OCI-LY1 (cell line): Measurements from ENCODE around the gene RBBP4.

ENCODE experiments used
- H2AFZ ChIP-seq: fragments of 200-600 bp; sonication (generic), shearing (Covaris generic); 2 replicates; pipeline ENCODE4 v1.6.0; 2014; ENCODE audit warnings: antibody characterized with exemption, mild to moderate bottlenecking, low read length
- H3F3A ChIP-seq: fragments of 200-600 bp; sonication (generic), shearing (Covaris generic); 2 replicates; pipeline ENCODE4 v1.6.0; 2014; ENCODE audit warnings: mild to moderate bottlenecking, antibody characterized with exemption, low read length, moderate library complexity; ENCODE audit not compliant: insufficient read depth
- H3K27ac ChIP-seq: fragments of 200-600 bp; sonication (generic); 2 replicates; pipeline ENCODE4 v1.5.1; 2014; ENCODE audit warnings: low read length, mixed run types, mild to moderate bottlenecking, low read depth; ENCODE audit not compliant: poor library complexity, severe bottlenecking
- H3K27me3 ChIP-seq: fragments of 200-600 bp; sonication (generic); 2 replicates; pipeline ENCODE4 v1.6.0; 2014; ENCODE audit warnings: antibody characterized with exemption, mild to moderate bottlenecking, low read length, moderate library complexity; ENCODE audit not compliant: insufficient read depth
- H3K36me3 ChIP-seq: fragments of 200-600 bp; sonication (generic); 2 replicates; pipeline ENCODE4 v1.6.1; 2014; ENCODE audit warnings: mild to moderate bottlenecking, antibody characterized with exemption, low read length, moderate library complexity, mixed read lengths; ENCODE audit not compliant: insufficient read depth
- H3K4me1 ChIP-seq: fragments of 200-600 bp; sonication (generic); 2 replicates; pipeline ENCODE4 v1.5.1; 2014; ENCODE audit warnings: mild to moderate bottlenecking, low read length, moderate library complexity; ENCODE audit not compliant: insufficient read depth, severe bottlenecking
- H3K4me2 ChIP-seq: fragments of 200-600 bp; sonication (generic), shearing (Covaris generic); 2 replicates; pipeline ENCODE4 v1.6.1; 2014; ENCODE audit warnings: low read length
- H3K4me3 ChIP-seq: fragments of 200-600 bp; sonication (generic); 2 replicates; pipeline ENCODE4 v1.5.1; 2014; ENCODE audit warnings: low read length, low read depth, mild to moderate bottlenecking, mixed read lengths; ENCODE audit not compliant: poor library complexity, severe bottlenecking
- H3K79me2 ChIP-seq: fragments of 200-600 bp; shearing (Covaris generic); 2 replicates; pipeline ENCODE4 v1.6.1; 2016; ENCODE audit warnings: mixed run types, low read length, mixed read lengths; ENCODE audit not compliant: insufficient read depth
- H3K9ac ChIP-seq: fragments of 200-600 bp; sonication (generic), shearing (Covaris generic); 2 replicates; pipeline ENCODE4 v1.6.1; 2014; ENCODE audit warnings: mild to moderate bottlenecking, low read length, mixed read lengths
- H3K9me2 ChIP-seq: fragments of 200-600 bp; sonication (generic), shearing (Covaris generic); 2 replicates; pipeline ENCODE4 v1.6.1; 2014; ENCODE audit warnings: low read depth, mild to moderate bottlenecking, low read length, mixed read lengths
- H3K9me3 ChIP-seq: fragments of 200-600 bp; shearing (Covaris generic); 2 replicates; pipeline ENCODE4 v1.6.1; 2014; ENCODE audit warnings: low read length, mixed read lengths
- H4K20me1 ChIP-seq: fragments of 200-600 bp; sonication (generic), shearing (Covaris generic); 2 replicates; pipeline ENCODE4 v1.6.0; 2016; ENCODE audit warnings: mild to moderate bottlenecking, low read length; ENCODE audit not compliant: insufficient read depth
- EZH2 ChIP-seq: fragments of 200-600 bp; sonication (generic), shearing (Covaris generic); IDR thresholded peaks from 2 replicates; pipeline ENCODE4 v1.8.0; 2017; ENCODE audit warnings: borderline replicate concordance, mixed run types, mild to moderate bottlenecking, antibody characterized with exemption, low read length, moderate library complexity, mixed read lengths
- TF ChIP-seq, protein P1 (sequence below): fragments of 200-600 bp; sonication (generic), shearing (Covaris generic); IDR thresholded peaks from 2 replicates; pipeline ENCODE4 v1.5.1; 2017; ENCODE audit warnings: mild to moderate bottlenecking, antibody characterized with exemption, low read length, moderate library complexity, mixed read lengths

The RBBP4 gene

GRCh38 chr1:32650752-32651460, at the start of gene RBBP4:
Gene RBBP4, plus strand, starts transcription at chr1:32651208. Its CDS starts 99 bp downstream, at chr1:32651307.
- H3K27ac ChIP-seq: peak within 1 kb of the TSS; percentile 98
- TF ChIP-seq, protein P1, sequence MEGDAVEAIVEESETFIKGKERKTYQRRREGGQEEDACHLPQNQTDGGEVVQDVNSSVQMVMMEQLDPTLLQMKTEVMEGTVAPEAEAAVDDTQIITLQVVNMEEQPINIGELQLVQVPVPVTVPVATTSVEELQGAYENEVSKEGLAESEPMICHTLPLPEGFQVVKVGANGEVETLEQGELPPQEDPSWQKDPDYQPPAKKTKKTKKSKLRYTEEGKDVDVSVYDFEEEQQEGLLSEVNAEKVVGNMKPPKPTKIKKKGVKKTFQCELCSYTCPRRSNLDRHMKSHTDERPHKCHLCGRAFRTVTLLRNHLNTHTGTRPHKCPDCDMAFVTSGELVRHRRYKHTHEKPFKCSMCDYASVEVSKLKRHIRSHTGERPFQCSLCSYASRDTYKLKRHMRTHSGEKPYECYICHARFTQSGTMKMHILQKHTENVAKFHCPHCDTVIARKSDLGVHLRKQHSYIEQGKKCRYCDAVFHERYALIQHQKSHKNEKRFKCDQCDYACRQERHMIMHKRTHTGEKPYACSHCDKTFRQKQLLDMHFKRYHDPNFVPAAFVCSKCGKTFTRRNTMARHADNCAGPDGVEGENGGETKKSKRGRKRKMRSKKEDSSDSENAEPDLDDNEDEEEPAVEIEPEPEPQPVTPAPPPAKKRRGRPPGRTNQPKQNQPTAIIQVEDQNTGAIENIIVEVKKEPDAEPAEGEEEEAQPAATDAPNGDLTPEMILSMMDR: no peak
- TF ChIP-seq EZH2: no peak
- peak within 1 kb of the TSS; percentile 93 for H3K4me2 ChIP-seq
- peak within 1 kb of the TSS; percentile 98 for H3K9ac ChIP-seq
- peaks cover 57% of the 10 kb centered on the region for H3K4me1 ChIP-seq
- H3K79me2 ChIP-seq: peaks cover 57% of the 10 kb centered on the region
- no peak within 1 kb of the TSS for H2AFZ ChIP-seq
- H4K20me1 ChIP-seq: no peaks in the 10 kb centered on the region
- no peaks in the 10 kb centered on the region for H3K27me3 ChIP-seq
- peaks cover 50% of the 10 kb centered on the region for H3K36me3 ChIP-seq
- no peaks in the 10 kb centered on the region for H3K9me2 ChIP-seq
- H3K4me3 ChIP-seq: peak within 1 kb of the TSS; percentile 98
- no peaks in the 10 kb centered on the region for H3K9me3 ChIP-seq
- no peaks in the 10 kb centered on the region for H3F3A ChIP-seq

DNA sequence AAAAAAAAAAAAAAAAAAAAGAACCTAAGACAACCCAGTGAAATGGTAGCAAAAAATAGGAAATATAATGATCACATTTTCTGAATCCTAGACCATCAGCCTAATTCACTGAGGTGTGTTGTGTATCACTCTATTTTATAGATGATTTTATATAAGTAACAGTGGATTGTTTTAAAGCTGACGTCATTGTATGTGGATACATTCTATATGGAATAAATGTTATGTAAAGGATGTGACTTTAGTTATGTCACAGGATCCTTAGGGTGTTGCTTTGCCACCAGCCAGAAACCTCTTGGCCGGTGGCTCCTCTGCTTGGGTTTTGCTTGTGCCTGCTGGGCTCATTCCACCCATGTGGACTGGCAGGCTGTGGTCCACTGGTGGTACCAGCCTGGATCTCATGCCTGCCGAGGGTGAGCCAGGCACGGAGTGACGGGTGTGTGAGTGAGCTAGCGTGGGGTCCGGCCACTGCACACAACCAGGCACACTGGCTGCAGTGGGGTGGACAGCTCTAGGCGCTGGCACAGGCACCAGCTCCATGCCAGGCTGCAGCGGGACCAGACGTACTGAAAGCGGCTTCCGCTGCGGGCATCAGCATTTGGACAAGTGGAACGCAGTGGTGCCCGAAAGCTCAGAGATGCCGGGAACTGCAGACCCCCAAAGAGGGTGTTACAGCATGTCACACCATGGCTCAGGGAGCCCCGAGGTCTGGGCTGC, 45.1 kb upstream of the RBBP4 start:
- TF ChIP-seq, protein P1: no peak
- no peak for TF ChIP-seq EZH2
- Histone ChIP-seq H3F3A (no peaks in the 10 kb centered on the region), H3K4me2 (no peak overlapping the region), H2AFZ (no peak overlapping the region), H3K4me1 (no peaks in the 10 kb centered on the region), H3K9me2 (no peaks in the 10 kb centered on the region), H3K9ac (no peak overlapping the region), H3K36me3 (no peaks in the 10 kb centered on the region), H3K4me3 (no peak overlapping the region), H3K79me2 (no peaks in the 10 kb centered on the region), H3K9me3 (peaks cover 3% of the 10 kb centered on the region; the same call in 1 of the 2 replicates), H3K27ac (no peak overlapping the region), H4K20me1 (no peaks in the 10 kb centered on the region), H3K27me3 (no peaks in the 10 kb centered on the region)

DNA sequence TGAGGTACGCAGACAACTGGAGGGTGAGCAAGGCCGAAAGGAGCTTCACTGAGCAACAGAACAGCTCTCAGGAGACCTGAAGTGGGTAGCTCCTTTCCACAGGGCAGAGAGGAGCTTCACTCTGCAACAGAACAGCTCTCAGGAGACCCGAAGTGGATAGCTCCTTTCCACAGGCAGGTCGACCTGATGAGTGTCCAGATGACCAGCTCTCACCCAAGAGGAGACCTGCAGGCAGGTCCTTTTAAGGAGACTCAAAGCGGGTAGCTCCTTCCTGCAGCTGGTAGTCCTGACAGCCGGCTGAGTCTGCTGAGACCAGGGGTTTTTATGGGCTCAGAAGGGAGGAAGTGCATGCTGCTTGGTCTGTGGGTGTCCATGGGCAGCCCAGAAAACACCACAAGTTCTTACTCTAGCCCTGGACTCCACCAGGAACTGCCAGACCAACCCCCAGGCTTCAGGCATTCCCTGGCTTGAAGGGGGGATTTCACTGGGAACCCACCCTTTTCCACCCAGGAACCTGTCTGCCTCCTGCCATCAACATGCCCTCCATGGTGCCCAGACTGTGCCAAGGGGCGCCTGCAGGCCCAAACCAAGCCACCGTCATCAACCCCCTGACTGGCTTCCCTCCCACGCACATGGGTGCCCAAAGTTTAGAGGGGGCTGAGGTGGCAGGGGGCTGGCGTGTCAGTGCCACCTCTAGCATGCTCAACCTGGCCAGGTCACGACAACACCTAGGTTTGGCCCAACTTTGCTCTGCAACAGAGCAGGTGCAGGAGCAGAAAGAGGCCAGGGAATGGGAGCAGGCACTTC, 44.2 kb upstream of the RBBP4 start:
- H3K36me3 ChIP-seq: no peaks in the 10 kb centered on the region
- no peaks in the 10 kb centered on the region for H3K79me2 ChIP-seq
- H3K4me1 ChIP-seq: no peaks in the 10 kb centered on the region
- H4K20me1 ChIP-seq: no peaks in the 10 kb centered on the region
- H3K4me2 ChIP-seq: no peak overlapping the region
- no peak overlapping the region for H3K9ac ChIP-seq
- peaks cover 3% of the 10 kb centered on the region; the same call in 1 of the 2 replicates for H3K9me3 ChIP-seq
- no peaks in the 10 kb centered on the region for H3F3A ChIP-seq
- no peaks in the 10 kb centered on the region for H3K9me2 ChIP-seq
- TF ChIP-seq EZH2: no peak
- TF ChIP-seq, protein P1: no peak
- no peak overlapping the region for H3K4me3 ChIP-seq
- no peak overlapping the region for H3K27ac ChIP-seq
- no peaks in the 10 kb centered on the region for H3K27me3 ChIP-seq
- H2AFZ ChIP-seq: no peak overlapping the region
